ENCODE results near the gene TOX2. TPM values are rescaled to one million over a fixed set of nuclear protein-coding genes. Genes with fewer than 3 reads are reported as not detected.

TOX2 gene
- total and polyA plus RNA-seq, 2 of the 8 experiments (the other 6 are each of a cell fraction or from before 2014, with no cell fraction given) = 1.8 to 3.4 TPM

DNA sequence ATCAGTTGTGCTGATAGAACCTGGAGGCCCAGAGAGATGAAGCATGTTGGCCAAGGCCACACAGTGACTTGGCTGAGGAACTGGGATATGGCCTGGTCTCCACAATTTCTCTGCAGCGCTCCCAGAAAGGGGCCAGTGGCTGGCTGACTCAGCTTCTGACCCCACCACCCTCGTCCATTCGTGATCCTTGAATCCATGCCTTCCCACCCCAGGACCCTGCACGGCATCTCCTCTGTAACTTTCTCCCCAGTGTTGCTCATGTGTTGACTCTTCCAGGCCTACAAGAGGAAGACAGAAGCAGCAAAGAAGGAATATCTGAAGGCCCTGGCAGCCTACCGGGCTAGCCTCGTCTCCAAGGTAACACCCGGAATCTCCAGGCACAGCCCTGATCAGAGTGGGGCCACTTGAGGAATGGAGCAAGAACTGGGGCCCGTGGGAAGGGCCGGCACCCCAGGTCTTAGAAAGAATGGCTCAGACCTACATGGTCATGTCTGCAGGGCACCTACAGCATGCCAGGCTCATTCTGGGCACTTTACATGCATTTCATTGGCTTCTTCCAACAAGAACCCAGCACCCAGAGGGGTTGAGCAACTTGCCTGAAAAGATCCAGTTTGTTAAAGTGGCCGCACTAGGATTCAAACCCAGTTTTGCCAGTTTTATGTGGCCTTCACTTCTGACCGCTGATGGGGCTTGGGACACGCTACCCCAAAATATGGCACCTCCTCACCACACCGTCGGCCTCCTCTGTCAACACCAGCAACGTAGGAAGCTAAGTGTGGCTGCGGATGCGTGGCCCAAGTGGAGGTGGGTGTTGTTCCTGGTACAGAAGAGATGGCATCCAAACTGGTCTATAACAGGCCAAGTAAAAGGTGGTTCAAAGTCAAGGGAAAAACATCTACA, 150.1 kb downstream of the TOX2 start:
- H4K91ac ChIP-seq (replicated peaks; ENCODE audit: insufficient read length, low read length) = no peak overlapping the region
- H2BK12ac ChIP-seq (ENCODE audit: low read depth, low read length) = no peak overlapping the region
- H2BK20ac ChIP-seq (ENCODE audit: low read length) = no peak overlapping the region
- H4K20me1 ChIP-seq (replicated peaks in 1 of 2; ENCODE audit: control insufficient read depth in 1 of 2, insufficient read depth in 2 of 2, low read length in 2 of 2) = no peaks in the 10 kb centered on the region
- no peak overlapping the region for H3K4me2 ChIP-seq (ENCODE audit: insufficient read depth in 1 of 2, low read depth in 2 of 2, low read length in 2 of 2)
- no peak for FAIRE-seq
- CTCF ChIA-PET (ENCODE audit: partially characterized antibody) = interaction anchor here (1.3 kb wide), 1 partner anchor 9 kb away, joined by 3 read pairs; no protein-coding TSS in a partner anchor
- no peak overlapping the region for H3K18ac ChIP-seq (ENCODE audit: extremely low read depth, low read length)
- no peaks in the 10 kb centered on the region; a peak in 1 of 7 replicates for H3K27me3 ChIP-seq (replicated peaks in 1 of 4; ENCODE audit: control insufficient read depth in 3 of 4, extremely low read depth in 1 of 4, insufficient read depth in 3 of 4, low read length in 3 of 4)
- 92% methylated on average over 17 of the region's 17 CpGs; no CpG with 5 or more reads in 1 of the 2 experiments for WGBS, 2 experiments (ENCODE audit: extremely low coverage in 1 of 2, insufficient coverage in 1 of 2, insufficient read length in 1 of 2, insufficient replicate concordance in 2 of 2, low coverage in 1 of 2, low lambda C conversion rate in 2 of 2, missing lambda C conversion rate in 1 of 2)
- H3K4me1 ChIP-seq (replicated peaks in 1 of 4; ENCODE audit: control insufficient read depth in 3 of 4, insufficient read depth in 4 of 4, low read length in 3 of 4) = peaks cover 0 to 4% (median 1%) of the 10 kb centered on the region in 4 experiments; a peak in 3 of 7 replicates
- H3K23ac ChIP-seq (ENCODE audit: insufficient read length) = no peak overlapping the region
- H3K4ac ChIP-seq (replicated peaks; ENCODE audit: insufficient read length, low read depth, low read length) = no peak overlapping the region
- no peak overlapping the region for H3K9ac ChIP-seq (replicated peaks in 1 of 4; ENCODE audit: extremely low read depth in 1 of 4, low read depth in 3 of 4, low read length in 3 of 4)
- no peak overlapping the region for H3K14ac ChIP-seq (ENCODE audit: insufficient read length)
- POLR2A ChIA-PET (ENCODE audit: partially characterized antibody) = no interaction called here
- H2BK5ac ChIP-seq (ENCODE audit: low read depth, low read length) = no peak overlapping the region
- no peak overlapping the region for H2AK5ac ChIP-seq (ENCODE audit: low read depth, low read length)
- H3K4me3 ChIP-seq (ENCODE audit: extremely low read depth in 1 of 4, insufficient read depth in 2 of 4, low read depth in 3 of 4, low read length in 4 of 4) = no peak overlapping the region
- no peaks in the 10 kb centered on the region for H3K9me3 ChIP-seq (ENCODE audit: insufficient read depth in 2 of 2, low read depth in 1 of 2, low read length in 1 of 2)
- H3K79me1 ChIP-seq (ENCODE audit: low read depth, low read length) = no peaks in the 10 kb centered on the region
- H3K56ac ChIP-seq (replicated peaks; ENCODE audit: insufficient read length, low read depth, low read length) = no peak overlapping the region
- no peak overlapping the region for H3K27ac ChIP-seq (ENCODE audit: low read depth, low read length)
- no peak overlapping the region for H2BK120ac ChIP-seq (replicated peaks; ENCODE audit: low read depth, low read length)
- no peaks in the 10 kb centered on the region for H3K36me3 ChIP-seq (ENCODE audit: control insufficient read depth in 2 of 4, insufficient read depth in 4 of 4, low read length in 3 of 4)
- no peak for DNase-seq (ENCODE audit: low read depth in 1 of 2, low spot score in 2 of 2)
- H4K5ac ChIP-seq (ENCODE audit: insufficient read length, low read depth, low read length) = no peak overlapping the region
- H2BK15ac ChIP-seq (ENCODE audit: low read length) = no peak overlapping the region
- no peaks in the 10 kb centered on the region for H3K23me2 ChIP-seq (ENCODE audit: low read depth, low read length)
- no peak overlapping the region for H2AFZ ChIP-seq (ENCODE audit: low read length)
- no peaks in the 10 kb centered on the region for H3K79me2 ChIP-seq (ENCODE audit: control insufficient read depth in 1 of 2, insufficient read depth in 2 of 2, low read length in 2 of 2)
- H4K8ac ChIP-seq (ENCODE audit: extremely low read depth, insufficient read depth, low read length) = no peak overlapping the region
- TF ChIP-seq ASH2L (IDR thresholded peaks at IDR 0.05; ENCODE audit: low read length) = no peak
- TF ChIP-seq, protein P1, sequence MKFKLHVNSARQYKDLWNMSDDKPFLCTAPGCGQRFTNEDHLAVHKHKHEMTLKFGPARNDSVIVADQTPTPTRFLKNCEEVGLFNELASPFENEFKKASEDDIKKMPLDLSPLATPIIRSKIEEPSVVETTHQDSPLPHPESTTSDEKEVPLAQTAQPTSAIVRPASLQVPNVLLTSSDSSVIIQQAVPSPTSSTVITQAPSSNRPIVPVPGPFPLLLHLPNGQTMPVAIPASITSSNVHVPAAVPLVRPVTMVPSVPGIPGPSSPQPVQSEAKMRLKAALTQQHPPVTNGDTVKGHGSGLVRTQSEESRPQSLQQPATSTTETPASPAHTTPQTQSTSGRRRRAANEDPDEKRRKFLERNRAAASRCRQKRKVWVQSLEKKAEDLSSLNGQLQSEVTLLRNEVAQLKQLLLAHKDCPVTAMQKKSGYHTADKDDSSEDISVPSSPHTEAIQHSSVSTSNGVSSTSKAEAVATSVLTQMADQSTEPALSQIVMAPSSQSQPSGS (IDR thresholded peaks at IDR 0.05; ENCODE audit: low read length) = no peak
- TF ChIP-seq CBX8 (IDR thresholded peaks at IDR 0.05; ENCODE audit: borderline replicate concordance, low read depth, low read length) = no peak
- TF ChIP-seq RXRA (IDR thresholded peaks at IDR 0.05; ENCODE audit: insufficient read depth, low read depth, low read length) = no peak
- no peak for TF ChIP-seq KDM5A (IDR thresholded peaks at IDR 0.05; ENCODE audit: low read length)
- TF ChIP-seq CTBP2 (IDR thresholded peaks at IDR 0.05; ENCODE audit: borderline replicate concordance, insufficient read depth, insufficient read length, low read length) = no peak
- no peak for TF ChIP-seq FOSL1 (IDR thresholded peaks at IDR 0.05; ENCODE audit: insufficient read depth, low read depth, low read length)
- no peak for TF ChIP-seq HDAC6 (IDR thresholded peaks at IDR 0.05; ENCODE audit: low read depth, low read length)
- TF ChIP-seq RNF2 (IDR thresholded peaks at IDR 0.05; ENCODE audit: borderline replicate concordance, low read depth, low read length, missing control alignments, poor library complexity, severe bottlenecking) = no peak

Measured in H1 (cell line).